Vagina (tissue), 2 donors: ENCODE results near the gene CST6. TPM values are rescaled to one million over a fixed set of nuclear protein-coding genes. Genes with fewer than 3 reads are reported as not detected.
"Not testable (repeated sequence)": the region's sequence is repeated elsewhere in the genome, so short reads cannot be mapped to it uniquely, and the experiment has no call there.

Source experiments
- DNase-seq, 2 donors: peaks; one replicate each; pipeline ENCODE4 v3.0.0-alpha.2; 2017; ENCODE audit errors: extremely low spot score in 2 of 2
- H3K27ac ChIP-seq: fragments of 200-600 bp; sonication (generic); one replicate; pipeline ENCODE4 v1.5.1; 2019
- H3K27me3 ChIP-seq: fragments of 200-600 bp; sonication (generic); one replicate; pipeline ENCODE4 v1.5.1; 2019
- H3K36me3 ChIP-seq, 2 donors: fragments of 200-600 bp; sonication (generic); one replicate each; pipeline ENCODE4 v1.5.1; 2017 to 2019
- H3K4me1 ChIP-seq: fragments of 200-600 bp; sonication (generic); one replicate; pipeline ENCODE4 v1.5.1; 2019
- H3K4me3 ChIP-seq, 2 donors: fragments of 200-600 bp; sonication (generic); 1 replicate in 1 of 2; 2 replicates in 1 of 2; pipeline ENCODE4 v1.5.1; 2016 to 2019
- H3K9me3 ChIP-seq: fragments of 200-600 bp; sonication (generic); one replicate; pipeline ENCODE4 v1.5.1; 2019
- POLR2A ChIP-seq, 2 donors: fragments of 450-650 bp; IDR thresholded peaks; one replicate each; pipeline ENCODE4 v1.6.1; 2017; ENCODE audit warnings: antibody characterized with exemption in 2 of 2, mild to moderate bottlenecking in 2 of 2, moderate library complexity in 2 of 2
- POLR2AphosphoS5 ChIP-seq, 2 donors: sonication (generic); formaldehyde crosslinking; IDR thresholded peaks; one replicate each; pipeline ENCODE4 v1.9.0; 2017; ENCODE audit warnings: antibody characterized with exemption in 2 of 2, mild to moderate bottlenecking in 2 of 2, low read depth in 1 of 2; ENCODE audit not compliant: insufficient read depth in 1 of 2
- intact Hi-C: fragments of 100-400 bp; cut with DNase I; formaldehyde crosslinking; loops from one replicate; pipeline ENCODE4 v1.15.1; 2023
- total RNA-seq: library from RNA; depleted of rRNA; stranded (reverse); fragments of >200 nt; gene quantifications from one replicate; pipeline ENCODE4 v1.2.3, GENCODE V29; 2016
- TF ChIP-seq, protein P1 (sequence below), 3 experiments: fragments of 450-650 bp in 2 of 3; fragments of 200-600 bp in 1 of 3; sonication (generic) in 1 of 3; IDR thresholded peaks; one replicate each; pipeline ENCODE4 v1.5.1; 2017 to 2019; ENCODE audit warnings: antibody characterized with exemption in 3 of 3, mild to moderate bottlenecking in 2 of 3, moderate library complexity in 2 of 3

CST6 gene
- total RNA-seq, 1 donor from 2014 or later, result 5.6 TPM

DNA sequence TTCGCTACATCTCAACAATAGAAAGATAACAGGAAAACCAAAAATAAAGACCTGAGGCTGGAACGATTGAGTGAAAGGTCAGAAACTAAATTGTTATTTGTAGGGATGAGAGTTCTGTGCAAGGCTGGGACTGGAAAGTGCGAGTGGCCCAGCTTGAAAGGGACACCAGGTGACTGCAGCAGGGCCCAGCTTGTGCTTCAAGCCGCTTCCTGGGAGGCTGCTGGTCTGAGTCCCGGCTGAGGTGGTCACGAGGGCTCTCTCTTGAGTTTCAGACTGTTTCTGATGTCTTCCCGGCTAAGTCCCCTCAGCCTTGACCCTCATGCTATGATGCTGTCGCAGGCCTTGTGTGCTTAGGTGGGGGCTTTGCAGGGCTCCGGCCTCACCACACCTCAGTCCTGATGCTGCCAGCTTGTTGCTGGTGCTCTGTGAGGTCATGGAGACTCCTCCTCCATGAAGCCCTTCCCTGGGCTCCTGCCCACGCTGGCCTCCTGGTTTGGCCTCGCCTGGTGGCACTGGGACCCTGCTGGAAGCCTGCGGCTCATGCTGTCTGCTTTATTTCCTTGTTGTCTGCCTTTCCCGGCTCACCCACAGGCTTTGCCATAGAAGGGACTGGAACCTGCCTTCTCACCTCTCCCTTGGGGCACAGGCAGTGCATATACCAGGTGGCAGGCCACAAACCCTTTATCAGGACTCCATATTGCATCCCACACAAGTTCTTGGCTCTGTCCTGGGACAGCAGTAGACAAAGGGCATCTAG, 5.5 kb upstream of the CST6 start:
- H3K4me1 ChIP-seq, result peaks cover 13% of the 10 kb centered on the region
- no peak overlapping the region for H3K4me3 ChIP-seq
- no peak overlapping the region for H3K27ac ChIP-seq
- peaks cover 0 to 11% of the 10 kb centered on the region in 2 donors for H3K36me3 ChIP-seq
- TF ChIP-seq, protein P1, sequence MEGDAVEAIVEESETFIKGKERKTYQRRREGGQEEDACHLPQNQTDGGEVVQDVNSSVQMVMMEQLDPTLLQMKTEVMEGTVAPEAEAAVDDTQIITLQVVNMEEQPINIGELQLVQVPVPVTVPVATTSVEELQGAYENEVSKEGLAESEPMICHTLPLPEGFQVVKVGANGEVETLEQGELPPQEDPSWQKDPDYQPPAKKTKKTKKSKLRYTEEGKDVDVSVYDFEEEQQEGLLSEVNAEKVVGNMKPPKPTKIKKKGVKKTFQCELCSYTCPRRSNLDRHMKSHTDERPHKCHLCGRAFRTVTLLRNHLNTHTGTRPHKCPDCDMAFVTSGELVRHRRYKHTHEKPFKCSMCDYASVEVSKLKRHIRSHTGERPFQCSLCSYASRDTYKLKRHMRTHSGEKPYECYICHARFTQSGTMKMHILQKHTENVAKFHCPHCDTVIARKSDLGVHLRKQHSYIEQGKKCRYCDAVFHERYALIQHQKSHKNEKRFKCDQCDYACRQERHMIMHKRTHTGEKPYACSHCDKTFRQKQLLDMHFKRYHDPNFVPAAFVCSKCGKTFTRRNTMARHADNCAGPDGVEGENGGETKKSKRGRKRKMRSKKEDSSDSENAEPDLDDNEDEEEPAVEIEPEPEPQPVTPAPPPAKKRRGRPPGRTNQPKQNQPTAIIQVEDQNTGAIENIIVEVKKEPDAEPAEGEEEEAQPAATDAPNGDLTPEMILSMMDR (IDR thresholded peaks at IDR 0.05), result no peak
- TF ChIP-seq POLR2AphosphoS5 (IDR thresholded peaks at IDR 0.05; ENCODE audit: insufficient read depth in 1 of 2, low read depth in 1 of 2) (no peak), POLR2A (IDR thresholded peaks at IDR 0.05) (no peak)
- H3K9me3 ChIP-seq, result no peaks in the 10 kb centered on the region
- no peak for DNase-seq
- intact Hi-C loops, result no loop called here
- no peaks in the 10 kb centered on the region for H3K27me3 ChIP-seq

DNA sequence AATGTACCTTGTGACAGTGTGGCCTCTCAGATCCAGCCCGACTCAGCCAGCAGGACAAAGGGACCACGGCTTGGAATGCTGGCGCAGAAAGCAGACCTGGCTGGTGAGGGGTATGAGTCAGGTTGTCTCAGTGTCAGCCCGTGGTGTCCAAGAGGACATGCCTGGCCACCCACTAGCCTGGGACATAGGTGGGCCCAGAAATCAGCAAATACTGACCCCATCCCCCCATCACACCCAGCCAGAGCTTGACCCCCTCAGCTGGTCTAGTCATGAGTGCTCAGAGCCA, 5.0 kb upstream of the CST6 start:
- H3K4me3 ChIP-seq, result no peak overlapping the region
- peaks cover 0 to 11% of the 10 kb centered on the region in 2 donors for H3K36me3 ChIP-seq
- H3K9me3 ChIP-seq, result no peaks in the 10 kb centered on the region
- TF ChIP-seq POLR2A (IDR thresholded peaks at IDR 0.05) (no peak), POLR2AphosphoS5 (IDR thresholded peaks at IDR 0.05; ENCODE audit: insufficient read depth in 1 of 2, low read depth in 1 of 2) (no peak)
- TF ChIP-seq, protein P1 (IDR thresholded peaks at IDR 0.05), result no peak
- no peak for DNase-seq
- intact Hi-C loops, result no loop called here
- no peaks in the 10 kb centered on the region for H3K27me3 ChIP-seq
- H3K27ac ChIP-seq, result no peak overlapping the region
- peaks cover 16% of the 10 kb centered on the region for H3K4me1 ChIP-seq

DNA sequence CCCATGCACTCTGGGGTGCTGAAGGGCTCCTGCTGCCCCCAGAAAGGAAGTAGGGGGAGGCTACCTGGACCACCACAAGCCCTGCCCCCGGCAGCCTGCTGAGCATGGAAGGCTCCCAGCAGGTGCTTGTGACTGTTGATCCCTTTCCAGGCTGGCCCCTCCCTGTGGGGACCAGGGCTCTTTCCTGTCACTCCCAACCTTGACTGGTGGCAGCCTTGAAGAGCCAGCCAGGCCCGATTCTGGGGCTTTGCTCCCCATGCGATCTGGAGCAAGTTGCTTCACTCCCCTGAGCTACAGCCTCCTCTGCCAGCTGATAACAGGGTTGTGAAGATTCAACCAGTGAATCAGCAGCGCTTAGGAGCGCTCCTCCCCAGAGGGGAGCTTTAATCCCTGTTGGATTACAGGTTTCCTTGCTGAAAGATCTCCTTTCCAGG, 4.6 kb upstream of the CST6 start:
- DNase-seq, result no peak
- no peaks in the 10 kb centered on the region for H3K9me3 ChIP-seq
- H3K27ac ChIP-seq, result no peak overlapping the region
- H3K36me3 ChIP-seq, result peaks cover 0 to 11% of the 10 kb centered on the region in 2 donors
- intact Hi-C loops, result no loop called here
- peaks cover 20% of the 10 kb centered on the region for H3K4me1 ChIP-seq
- H3K27me3 ChIP-seq, result no peaks in the 10 kb centered on the region
- TF ChIP-seq, protein P1 (IDR thresholded peaks at IDR 0.05), result no peak
- TF ChIP-seq POLR2A (IDR thresholded peaks at IDR 0.05) (no peak), POLR2AphosphoS5 (IDR thresholded peaks at IDR 0.05; ENCODE audit: insufficient read depth in 1 of 2, low read depth in 1 of 2) (no peak)
- H3K4me3 ChIP-seq, result no peak overlapping the region

DNA sequence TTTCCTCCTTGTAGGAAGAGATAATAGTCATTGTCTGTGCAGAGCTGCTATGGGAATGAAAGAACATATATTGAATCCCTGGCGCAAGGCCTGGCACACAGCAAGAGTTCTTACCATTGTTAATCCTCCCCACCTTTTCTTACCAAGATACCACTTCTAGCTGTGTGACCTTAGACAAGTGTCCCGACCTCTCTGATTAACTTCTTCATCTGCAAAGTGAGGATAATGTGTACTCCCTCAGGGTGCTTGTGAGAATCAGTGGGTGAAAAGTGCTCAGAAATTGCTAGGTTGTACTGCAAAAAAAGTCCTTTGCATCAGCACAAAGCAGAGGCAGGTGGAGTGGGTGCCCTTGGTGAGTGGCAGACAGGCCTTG, 3.7 kb upstream of the CST6 start:
- H3K4me3 ChIP-seq, result no peak overlapping the region
- H3K4me1 ChIP-seq, result peaks cover 19% of the 10 kb centered on the region
- no peak for DNase-seq
- intact Hi-C loops, result no loop called here
- TF ChIP-seq POLR2A (IDR thresholded peaks at IDR 0.05), result no peak
- no peak for TF ChIP-seq POLR2AphosphoS5 (IDR thresholded peaks at IDR 0.05; ENCODE audit: insufficient read depth in 1 of 2, low read depth in 1 of 2)
- TF ChIP-seq, protein P1 (IDR thresholded peaks at IDR 0.05), result no peak
- H3K36me3 ChIP-seq, result peaks cover 0 to 11% of the 10 kb centered on the region in 2 donors
- no peaks in the 10 kb centered on the region for H3K27me3 ChIP-seq
- no peak overlapping the region for H3K27ac ChIP-seq
- no peaks in the 10 kb centered on the region for H3K9me3 ChIP-seq

DNA sequence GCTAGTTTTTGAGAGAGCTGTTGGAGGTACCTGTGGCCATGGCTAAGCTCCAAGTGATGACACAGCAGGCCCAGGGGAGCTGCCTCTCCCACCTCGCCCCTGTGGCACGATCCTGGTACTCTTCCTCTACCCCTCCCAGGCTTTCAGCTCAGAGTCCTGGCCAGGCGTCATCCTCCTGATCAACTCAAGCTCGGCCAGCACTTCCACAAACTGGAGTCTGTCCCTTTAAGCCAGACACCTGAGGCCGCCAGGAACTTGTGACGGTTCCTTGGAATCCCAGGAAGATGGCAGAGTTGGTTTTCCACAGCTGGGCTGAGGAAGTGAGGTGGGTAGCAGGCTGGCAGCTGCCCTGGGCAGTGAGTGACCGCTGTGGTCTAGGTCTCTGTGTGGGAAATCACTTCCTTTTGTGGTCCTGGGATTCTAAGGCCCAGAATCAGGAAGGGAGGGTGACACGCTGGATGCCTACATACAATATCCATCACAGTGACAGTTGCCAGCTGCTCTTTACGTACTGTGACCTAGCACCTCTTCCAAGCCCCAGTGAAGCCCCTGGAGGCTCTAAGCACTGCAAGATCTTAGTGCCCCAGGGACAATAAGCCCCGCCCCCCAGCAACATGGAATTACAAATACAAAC, 3.2 kb upstream of the CST6 start:
- Histone ChIP-seq H3K9me3 (no peaks in the 10 kb centered on the region), H3K4me3 (no peak overlapping the region), H3K27me3 (no peaks in the 10 kb centered on the region), H3K36me3 (peaks cover 0 to 11% of the 10 kb centered on the region in 2 donors), H3K27ac (no peak overlapping the region), H3K4me1 (peaks cover 14% of the 10 kb centered on the region)
- TF ChIP-seq, protein P1 (IDR thresholded peaks at IDR 0.05), result no peak
- no peak for TF ChIP-seq POLR2AphosphoS5 (IDR thresholded peaks at IDR 0.05; ENCODE audit: insufficient read depth in 1 of 2, low read depth in 1 of 2)
- TF ChIP-seq POLR2A (IDR thresholded peaks at IDR 0.05), result no peak
- DNase-seq, result no peak
- intact Hi-C loops, result no loop called here

DNA sequence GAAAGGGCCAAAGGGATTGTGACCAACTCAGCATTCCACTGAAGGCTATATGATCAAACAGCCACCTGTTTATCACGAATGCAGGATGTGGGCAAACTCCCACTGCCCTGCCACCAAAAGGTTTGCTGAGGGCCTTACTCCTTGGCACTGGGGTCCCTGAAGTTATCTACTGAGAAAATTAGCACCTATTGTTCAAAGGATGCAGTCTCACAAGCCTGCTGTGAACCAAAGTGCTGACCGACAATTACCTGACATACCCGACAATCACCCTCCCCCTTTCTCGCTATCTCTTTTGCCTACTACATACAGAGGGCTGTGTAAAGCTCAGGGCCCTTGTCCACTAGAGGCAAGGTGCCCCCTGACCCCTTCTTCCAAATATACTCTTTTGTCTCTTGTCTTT, 1.8 kb upstream of the CST6 start:
- DNase-seq, H3K27ac ChIP-seq, H3K36me3 ChIP-seq, H3K27me3 ChIP-seq, H3K4me3 ChIP-seq, intact Hi-C loops, H3K9me3 ChIP-seq: not testable (repeated sequence)
- peaks cover 11% of the 10 kb centered on the region for H3K4me1 ChIP-seq
